Measurements from ENCODE around the gene CAV1. TPM values are rescaled to one million over a fixed set of nuclear protein-coding genes. Genes with fewer than 3 reads are reported as not detected.

The CAV1 gene
- total RNA-seq, 1 donor from 2014 or later: 15.8 TPM

DNA sequence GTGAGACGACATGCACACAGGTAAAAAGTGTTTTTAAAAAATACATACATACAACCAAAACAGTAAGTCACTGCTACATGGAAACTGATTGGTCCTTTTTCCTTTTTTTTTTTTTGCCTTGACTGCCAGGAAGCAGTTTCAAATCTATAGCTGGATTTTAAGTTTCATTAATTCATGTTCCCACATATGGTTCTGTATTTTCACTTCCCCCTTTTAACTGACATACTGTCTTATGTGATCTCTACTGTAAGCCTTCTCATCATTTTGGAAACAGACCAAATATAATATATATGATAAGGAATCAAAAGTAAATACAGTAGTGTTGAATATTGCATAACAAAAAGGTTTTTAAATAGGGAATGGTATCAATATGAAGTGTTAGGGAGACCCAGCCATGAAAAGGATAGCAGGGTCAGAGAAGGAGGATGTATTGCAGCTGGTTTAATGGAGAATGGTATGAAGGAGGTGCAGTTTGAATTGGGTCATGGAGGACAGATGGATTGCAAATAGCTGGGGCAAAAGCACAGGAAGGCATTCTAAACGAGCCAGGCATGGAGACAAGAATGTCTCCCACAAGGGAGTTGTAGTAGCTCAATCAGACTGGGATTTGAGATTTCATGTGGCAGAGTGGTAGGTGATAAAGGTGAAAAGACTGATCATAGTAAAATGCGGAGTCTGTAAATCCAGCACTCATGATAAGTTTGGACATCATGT lies 5.4 kb downstream of the CAV1 start:
- TF ChIP-seq, protein P1, sequence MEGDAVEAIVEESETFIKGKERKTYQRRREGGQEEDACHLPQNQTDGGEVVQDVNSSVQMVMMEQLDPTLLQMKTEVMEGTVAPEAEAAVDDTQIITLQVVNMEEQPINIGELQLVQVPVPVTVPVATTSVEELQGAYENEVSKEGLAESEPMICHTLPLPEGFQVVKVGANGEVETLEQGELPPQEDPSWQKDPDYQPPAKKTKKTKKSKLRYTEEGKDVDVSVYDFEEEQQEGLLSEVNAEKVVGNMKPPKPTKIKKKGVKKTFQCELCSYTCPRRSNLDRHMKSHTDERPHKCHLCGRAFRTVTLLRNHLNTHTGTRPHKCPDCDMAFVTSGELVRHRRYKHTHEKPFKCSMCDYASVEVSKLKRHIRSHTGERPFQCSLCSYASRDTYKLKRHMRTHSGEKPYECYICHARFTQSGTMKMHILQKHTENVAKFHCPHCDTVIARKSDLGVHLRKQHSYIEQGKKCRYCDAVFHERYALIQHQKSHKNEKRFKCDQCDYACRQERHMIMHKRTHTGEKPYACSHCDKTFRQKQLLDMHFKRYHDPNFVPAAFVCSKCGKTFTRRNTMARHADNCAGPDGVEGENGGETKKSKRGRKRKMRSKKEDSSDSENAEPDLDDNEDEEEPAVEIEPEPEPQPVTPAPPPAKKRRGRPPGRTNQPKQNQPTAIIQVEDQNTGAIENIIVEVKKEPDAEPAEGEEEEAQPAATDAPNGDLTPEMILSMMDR (IDR thresholded peaks at IDR 0.05; ENCODE audit: insufficient read depth, low read length, poor library complexity, severe bottlenecking): no peak
- H3K36me3 ChIP-seq (ENCODE audit: control insufficient read depth, insufficient read depth, low read length): no peaks in the 10 kb centered on the region
- no peak overlapping the region for H3K4me3 ChIP-seq (ENCODE audit: low read depth, low read length)
- H3K27me3 ChIP-seq (ENCODE audit: control insufficient read depth, insufficient read depth, low read length): no peaks in the 10 kb centered on the region
- DNase-seq (ENCODE audit: low read depth): no peak

DNA sequence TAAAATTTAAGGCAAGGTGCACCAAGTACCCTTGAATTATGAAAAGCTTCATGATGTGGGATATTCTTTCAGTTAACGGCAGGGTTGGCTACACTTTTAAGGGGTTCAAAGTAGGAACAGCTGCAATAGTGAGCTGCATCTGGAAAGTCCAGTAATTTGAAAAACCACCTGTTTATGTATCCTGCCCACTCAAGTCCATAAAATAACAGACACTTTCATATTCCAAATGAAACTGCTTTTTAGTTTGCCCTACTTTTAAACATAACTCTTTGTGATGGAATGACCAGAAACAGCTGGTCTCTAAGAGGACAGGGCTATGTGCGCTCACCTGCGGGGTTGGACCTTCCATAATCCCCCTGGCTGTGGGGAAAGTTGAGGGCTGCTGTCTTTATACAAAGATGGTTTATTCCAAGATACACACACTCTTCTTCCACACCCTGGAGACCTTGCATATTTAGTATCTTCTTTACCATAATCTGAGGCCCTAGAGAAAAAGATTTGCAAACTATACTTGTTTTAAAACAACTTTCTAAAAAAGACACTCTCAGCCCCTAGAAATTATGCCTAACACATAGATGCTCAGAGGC lies 7.4 kb downstream of the CAV1 start:
- TF ChIP-seq, protein P1 (IDR thresholded peaks at IDR 0.05; ENCODE audit: insufficient read depth, low read length, poor library complexity, severe bottlenecking): no peak
- Histone ChIP-seq H3K36me3 (ENCODE audit: control insufficient read depth, insufficient read depth, low read length) (no peaks in the 10 kb centered on the region), H3K27me3 (ENCODE audit: control insufficient read depth, insufficient read depth, low read length) (no peaks in the 10 kb centered on the region), H3K4me3 (ENCODE audit: low read depth, low read length) (no peak overlapping the region)
- no peak for DNase-seq (ENCODE audit: low read depth)

DNA sequence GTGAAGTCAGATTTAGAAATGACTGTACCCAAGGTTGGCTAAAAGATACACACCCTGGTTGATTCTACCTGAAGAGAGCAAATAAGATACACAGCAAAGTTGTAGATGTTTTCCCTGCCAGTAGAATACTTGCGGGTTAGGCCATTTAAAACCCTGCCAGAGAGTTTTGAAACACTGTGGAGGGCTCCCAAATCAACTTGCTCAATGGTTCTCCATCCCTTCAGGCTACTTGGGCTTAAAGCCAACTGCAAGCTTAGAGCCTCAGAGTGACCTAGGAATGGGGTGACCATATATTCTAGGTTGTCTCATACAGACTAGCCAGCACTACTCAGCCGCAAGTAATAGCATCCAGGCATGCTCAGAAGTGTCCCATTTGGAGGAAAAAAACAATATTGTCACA lies 10.0 kb downstream of the CAV1 start:
- Histone ChIP-seq H3K4me3 (ENCODE audit: low read depth, low read length) (no peak overlapping the region), H3K36me3 (ENCODE audit: control insufficient read depth, insufficient read depth, low read length) (no peaks in the 10 kb centered on the region), H3K27me3 (ENCODE audit: control insufficient read depth, insufficient read depth, low read length) (no peaks in the 10 kb centered on the region)
- DNase-seq (ENCODE audit: low read depth): no peak
- TF ChIP-seq, protein P1 (IDR thresholded peaks at IDR 0.05; ENCODE audit: insufficient read depth, low read length, poor library complexity, severe bottlenecking): no peak

DNA sequence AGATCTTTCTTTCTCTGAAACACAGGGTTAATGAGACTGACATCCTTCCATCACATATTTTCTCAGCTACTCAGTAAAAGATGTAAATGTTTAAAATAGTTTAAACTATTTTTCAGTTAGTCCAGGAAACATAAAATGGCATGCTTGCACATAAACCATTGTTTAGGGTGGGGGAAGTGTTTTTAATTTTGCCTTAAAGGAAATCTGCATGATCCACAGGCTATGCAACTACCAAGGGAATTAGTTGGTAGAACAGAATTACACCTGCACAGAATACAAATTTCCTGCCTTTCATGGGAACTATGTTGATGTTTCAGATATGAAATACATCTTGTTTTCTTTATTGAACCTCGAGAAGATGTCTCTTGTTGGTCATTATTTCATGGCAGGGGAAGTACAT lies 10.6 kb downstream of the CAV1 start:
- no peak for DNase-seq (ENCODE audit: low read depth)
- H3K36me3 ChIP-seq (ENCODE audit: control insufficient read depth, insufficient read depth, low read length): no peaks in the 10 kb centered on the region
- no peaks in the 10 kb centered on the region for H3K27me3 ChIP-seq (ENCODE audit: control insufficient read depth, insufficient read depth, low read length)
- TF ChIP-seq, protein P1 (IDR thresholded peaks at IDR 0.05; ENCODE audit: insufficient read depth, low read length, poor library complexity, severe bottlenecking): no peak
- no peak overlapping the region for H3K4me3 ChIP-seq (ENCODE audit: low read depth, low read length)

DNA sequence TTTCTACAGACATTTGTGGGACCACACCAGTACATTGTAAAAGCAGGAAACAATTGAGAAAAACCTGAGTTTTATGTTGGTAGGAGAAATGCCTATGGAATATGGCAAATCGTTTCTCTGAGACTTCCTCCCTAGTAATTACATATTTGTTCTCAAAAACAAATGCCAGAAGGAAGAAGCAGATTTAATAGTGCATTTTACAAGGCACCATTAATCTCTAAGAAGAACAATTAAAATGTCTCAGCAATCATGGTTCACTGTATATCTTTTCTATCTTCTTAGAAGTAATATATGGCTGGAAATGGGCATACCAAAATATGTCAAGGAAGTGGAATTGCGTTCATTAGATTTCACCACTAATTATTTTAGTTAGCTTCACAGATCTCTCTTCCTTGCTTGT lies 13.3 kb downstream of the CAV1 start:
- no peaks in the 10 kb centered on the region for H3K27me3 ChIP-seq (ENCODE audit: control insufficient read depth, insufficient read depth, low read length)
- no peak overlapping the region for H3K4me3 ChIP-seq (ENCODE audit: low read depth, low read length)
- no peaks in the 10 kb centered on the region for H3K36me3 ChIP-seq (ENCODE audit: control insufficient read depth, insufficient read depth, low read length)
- DNase-seq (ENCODE audit: low read depth): no peak
- TF ChIP-seq, protein P1 (IDR thresholded peaks at IDR 0.05; ENCODE audit: insufficient read depth, low read length, poor library complexity, severe bottlenecking): no peak

DNA sequence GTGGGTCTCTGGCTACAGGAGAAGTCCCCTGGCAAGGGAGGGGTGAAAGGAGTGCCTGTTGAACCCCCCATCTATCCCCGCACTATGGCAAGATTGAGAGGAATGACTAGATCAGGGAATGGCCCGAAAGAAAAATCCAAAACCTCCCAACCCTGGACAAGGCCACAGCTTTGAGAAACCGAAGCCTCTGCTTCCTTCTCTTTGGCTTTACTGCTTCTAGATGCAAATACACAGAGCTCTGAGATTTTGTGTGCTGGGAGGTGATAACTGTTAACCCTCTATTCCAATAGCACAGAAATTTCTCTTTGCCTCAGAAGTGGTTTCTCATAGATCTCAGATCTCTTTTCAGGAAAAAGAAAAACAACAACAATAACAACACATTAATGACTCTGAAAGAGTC lies 15.0 kb downstream of the CAV1 start:
- H3K36me3 ChIP-seq (ENCODE audit: control insufficient read depth, insufficient read depth, low read length): no peaks in the 10 kb centered on the region

More for the DNA sequence above, 15.0 kb downstream of the CAV1 start:
- H3K27me3 ChIP-seq (ENCODE audit: control insufficient read depth, insufficient read depth, low read length): no peaks in the 10 kb centered on the region
- DNase-seq (ENCODE audit: low read depth): no peak
- H3K4me3 ChIP-seq (ENCODE audit: low read depth, low read length): no peak overlapping the region
- TF ChIP-seq, protein P1 (IDR thresholded peaks at IDR 0.05; ENCODE audit: insufficient read depth, low read length, poor library complexity, severe bottlenecking): no peak

Data from kidney epithelial cell (primary cell).